ENCODE measurements around the gene WIZ. TPM values are rescaled to one million over a fixed set of nuclear protein-coding genes. Genes with fewer than 3 reads are reported as not detected.

Gene WIZ
- total RNA-seq, 4 donors from 2014 or later: 36.1 to 74.3 (median 50.3) TPM

DNA sequence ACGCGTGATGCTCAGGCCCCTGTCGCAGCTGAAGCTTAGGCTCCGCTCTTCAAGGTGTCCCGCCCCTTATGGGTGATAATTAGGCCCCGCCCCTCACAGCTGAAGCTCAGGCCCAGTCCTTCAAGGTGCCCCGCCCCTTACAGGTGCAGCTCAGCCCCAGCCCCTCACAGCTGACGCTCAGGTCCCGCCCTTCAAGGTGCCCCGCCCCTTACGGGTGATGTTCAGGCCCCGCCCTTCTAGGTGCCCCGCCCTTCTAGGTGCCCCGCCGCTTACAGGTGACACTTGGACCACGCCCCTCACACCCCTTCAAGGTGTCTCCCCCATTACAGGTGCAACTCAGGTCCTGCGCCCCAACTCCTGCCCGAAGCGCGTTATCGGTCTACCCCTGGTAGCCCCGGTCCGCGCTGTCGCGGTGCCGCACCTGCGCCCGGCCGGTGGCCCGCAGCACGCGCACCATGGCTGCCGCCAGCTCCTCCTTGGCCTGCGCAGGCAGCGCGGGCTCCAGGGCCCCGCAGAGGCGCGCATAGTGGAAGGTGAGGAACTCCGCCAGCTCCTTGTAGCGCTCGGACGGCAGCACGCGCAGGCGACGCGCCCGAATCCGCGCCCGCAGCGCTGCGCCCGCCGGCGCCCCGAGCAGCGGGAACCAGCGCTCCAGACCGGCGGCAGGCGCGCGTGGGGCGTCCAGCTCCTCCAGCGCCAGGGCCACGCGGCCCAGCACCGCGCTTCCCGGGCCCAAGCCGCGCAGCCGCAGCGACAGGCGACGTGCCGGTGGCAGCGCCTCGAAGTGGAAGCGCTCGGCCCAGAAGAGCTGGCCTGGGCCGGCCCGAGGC is 7.3 kb upstream of the WIZ start:
- no peak for TF ChIP-seq EP300 (IDR thresholded peaks at IDR 0.05)
- no peak for TF ChIP-seq POLR2AphosphoS5 (IDR thresholded peaks at IDR 0.05)
- no peak for TF ChIP-seq POLR2A (IDR thresholded peaks at IDR 0.05; ENCODE audit: low read depth)
- TF ChIP-seq, protein P1, sequence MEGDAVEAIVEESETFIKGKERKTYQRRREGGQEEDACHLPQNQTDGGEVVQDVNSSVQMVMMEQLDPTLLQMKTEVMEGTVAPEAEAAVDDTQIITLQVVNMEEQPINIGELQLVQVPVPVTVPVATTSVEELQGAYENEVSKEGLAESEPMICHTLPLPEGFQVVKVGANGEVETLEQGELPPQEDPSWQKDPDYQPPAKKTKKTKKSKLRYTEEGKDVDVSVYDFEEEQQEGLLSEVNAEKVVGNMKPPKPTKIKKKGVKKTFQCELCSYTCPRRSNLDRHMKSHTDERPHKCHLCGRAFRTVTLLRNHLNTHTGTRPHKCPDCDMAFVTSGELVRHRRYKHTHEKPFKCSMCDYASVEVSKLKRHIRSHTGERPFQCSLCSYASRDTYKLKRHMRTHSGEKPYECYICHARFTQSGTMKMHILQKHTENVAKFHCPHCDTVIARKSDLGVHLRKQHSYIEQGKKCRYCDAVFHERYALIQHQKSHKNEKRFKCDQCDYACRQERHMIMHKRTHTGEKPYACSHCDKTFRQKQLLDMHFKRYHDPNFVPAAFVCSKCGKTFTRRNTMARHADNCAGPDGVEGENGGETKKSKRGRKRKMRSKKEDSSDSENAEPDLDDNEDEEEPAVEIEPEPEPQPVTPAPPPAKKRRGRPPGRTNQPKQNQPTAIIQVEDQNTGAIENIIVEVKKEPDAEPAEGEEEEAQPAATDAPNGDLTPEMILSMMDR (IDR thresholded peaks at IDR 0.05): no peak
- Histone ChIP-seq H3K4me1 (peaks cover 19 to 39% (median 35%) of the 10 kb centered on the region in 4 donors), H3K27me3 (peaks cover 0 to 78% (median 32%) of the 10 kb centered on the region in 4 donors), H3K9me3 (no peaks in the 10 kb centered on the region), H3K27ac (replicated peaks in 1 of 4) (no peak overlapping the region), H3K36me3 (no peaks in the 10 kb centered on the region), H3K4me3 (peak overlapping the region; percentile 8 to 38 (median 28))
- intact Hi-C loops (cut with DNase I): loop anchor here (10.0 kb wide), 2 partner anchors 282 to 352 kb away; partner anchors contain the start of gene SYDE1
- WGBS: 8% methylated on average over 17 of the region's 86 CpGs
- DNase-seq (ENCODE audit: extremely low spot score): no peak

DNA sequence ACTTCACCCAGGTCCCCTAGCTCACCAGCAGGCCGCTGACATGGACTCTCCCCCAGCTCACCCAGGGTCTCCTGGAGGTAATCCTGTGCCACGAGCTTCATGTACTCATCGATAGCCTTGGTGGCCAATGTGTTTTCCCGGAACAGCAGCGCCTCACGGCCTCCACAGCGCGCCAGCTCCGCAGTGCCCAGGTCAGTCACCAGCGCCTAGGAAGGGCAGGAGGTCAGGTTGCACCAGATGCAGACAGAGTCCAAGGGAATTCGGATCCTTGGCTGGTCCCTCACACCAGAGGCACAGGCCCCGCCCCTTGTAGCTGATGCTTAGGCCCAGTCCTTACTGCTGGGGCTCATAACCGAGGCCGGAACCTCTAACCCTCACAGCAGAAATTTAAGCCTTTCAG is 6.7 kb upstream of the WIZ start:
- no peak for TF ChIP-seq POLR2AphosphoS5 (IDR thresholded peaks at IDR 0.05)
- TF ChIP-seq, protein P1 (IDR thresholded peaks at IDR 0.05): no peak
- no peak for TF ChIP-seq POLR2A (IDR thresholded peaks at IDR 0.05; ENCODE audit: low read depth)
- no peak for TF ChIP-seq EP300 (IDR thresholded peaks at IDR 0.05)
- DNase-seq (ENCODE audit: extremely low spot score): no peak
- no peak overlapping the region for H3K27ac ChIP-seq (replicated peaks in 1 of 4)
- H3K4me1 ChIP-seq: peaks cover 19 to 45% (median 38%) of the 10 kb centered on the region in 4 donors
- no peak overlapping the region for H3K4me3 ChIP-seq
- H3K9me3 ChIP-seq: no peaks in the 10 kb centered on the region
- intact Hi-C loops (cut with DNase I): loop anchor here (10.0 kb wide), 2 partner anchors 282 to 352 kb away; partner anchors contain the start of gene SYDE1
- H3K36me3 ChIP-seq: no peaks in the 10 kb centered on the region
- peaks cover 0 to 73% (median 32%) of the 10 kb centered on the region in 4 donors for H3K27me3 ChIP-seq
- 38% methylated on average over 2 of the region's 14 CpGs for WGBS

DNA sequence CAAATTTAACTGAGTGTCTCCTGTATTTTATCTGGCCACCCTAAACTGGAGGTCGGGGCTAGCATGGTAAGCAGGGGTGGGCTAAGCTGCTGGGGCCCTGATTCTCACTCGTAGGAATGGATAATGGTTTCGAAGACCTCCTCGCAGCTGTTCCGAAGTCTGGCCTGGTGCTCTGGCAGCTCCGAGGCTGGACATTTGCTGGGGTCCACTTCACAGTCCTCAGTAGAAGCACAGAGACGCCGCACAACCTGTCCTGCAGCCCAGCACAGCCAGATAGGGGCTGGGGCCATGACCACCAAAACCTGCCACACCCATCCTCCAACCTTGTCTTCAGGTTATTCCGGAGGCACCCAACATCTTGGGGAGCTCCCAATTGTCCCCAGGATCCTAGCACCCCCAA is 6.2 kb upstream of the WIZ start:
- 87% methylated on average over 8 of the region's 9 CpGs for WGBS
- TF ChIP-seq, protein P1 (IDR thresholded peaks at IDR 0.05): no peak
- TF ChIP-seq POLR2AphosphoS5 (IDR thresholded peaks at IDR 0.05): no peak
- no peak for TF ChIP-seq EP300 (IDR thresholded peaks at IDR 0.05)
- TF ChIP-seq POLR2A (IDR thresholded peaks at IDR 0.05; ENCODE audit: low read depth): no peak
- no peak overlapping the region for H3K4me3 ChIP-seq
- no peak overlapping the region for H3K27ac ChIP-seq (replicated peaks in 1 of 4)
- intact Hi-C loops (cut with DNase I): loop anchor here (10.0 kb wide), 2 partner anchors 281 to 351 kb away; partner anchors contain the start of gene SYDE1
- H3K4me1 ChIP-seq: peaks cover 19 to 45% (median 38%) of the 10 kb centered on the region in 4 donors
- no peaks in the 10 kb centered on the region for H3K9me3 ChIP-seq
- H3K27me3 ChIP-seq: peaks cover 0 to 68% (median 32%) of the 10 kb centered on the region in 4 donors
- no peaks in the 10 kb centered on the region for H3K36me3 ChIP-seq
- DNase-seq (ENCODE audit: extremely low spot score): no peak

DNA sequence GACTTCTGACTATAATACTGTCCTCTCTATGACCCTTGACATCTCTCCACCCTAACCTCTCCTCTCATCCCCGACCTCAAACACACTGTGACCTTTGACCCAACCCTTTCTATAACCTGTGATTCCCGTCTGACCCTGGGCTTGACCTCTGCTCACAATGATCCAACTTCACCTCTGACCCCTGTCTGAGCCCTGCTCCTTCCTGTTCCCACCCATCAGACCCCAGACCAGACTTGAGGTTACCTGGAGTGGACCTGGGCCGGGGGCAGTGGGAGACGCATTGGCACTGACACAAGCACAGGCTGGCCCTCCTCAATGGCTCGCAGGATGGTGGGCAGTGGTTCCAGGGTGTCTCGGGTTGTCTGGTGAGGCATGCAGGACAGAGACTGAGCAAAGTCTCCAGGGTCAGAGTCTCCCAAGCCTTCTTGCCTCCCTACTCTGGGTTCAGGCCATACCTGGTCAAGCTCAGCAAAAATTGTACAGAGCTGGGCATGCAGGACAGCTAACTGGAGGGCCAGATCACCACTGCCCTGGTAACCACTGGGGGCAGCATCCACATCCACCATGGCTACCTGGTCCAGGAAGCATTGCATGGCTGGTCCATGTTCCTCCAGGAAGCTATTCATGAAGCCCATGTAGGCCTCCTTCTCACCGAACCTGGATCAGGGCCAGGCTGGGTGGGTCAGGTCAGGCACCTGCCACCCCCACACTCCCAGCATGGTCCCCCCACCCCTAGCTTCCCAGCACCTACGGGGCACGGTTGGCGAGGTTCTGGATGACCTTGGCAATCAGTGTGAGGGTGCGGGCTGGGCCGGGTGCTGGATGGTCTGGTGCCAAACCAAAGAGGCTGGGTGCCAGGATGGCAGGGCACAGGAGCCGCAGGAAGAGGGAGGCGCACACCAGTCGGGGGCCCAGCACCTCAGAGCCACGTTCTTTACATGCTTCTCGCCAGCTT is 4.4 kb upstream of the WIZ start:
- H3K36me3 ChIP-seq: no peaks in the 10 kb centered on the region
- TF ChIP-seq POLR2A (IDR thresholded peaks at IDR 0.05; ENCODE audit: low read depth): no peak
- TF ChIP-seq, protein P1 (IDR thresholded peaks at IDR 0.05): peak in 1 of 3 experiments; percentile 3
- peaks cover 19 to 52% (median 42%) of the 10 kb centered on the region in 4 donors for H3K4me1 ChIP-seq
- no peaks in the 10 kb centered on the region for H3K9me3 ChIP-seq
- peaks cover 0 to 54% (median 32%) of the 10 kb centered on the region in 4 donors for H3K27me3 ChIP-seq
- no peak for DNase-seq (ENCODE audit: extremely low spot score)
- H3K4me3 ChIP-seq: no peak overlapping the region
- no peak overlapping the region for H3K27ac ChIP-seq (replicated peaks in 1 of 4)
- WGBS: 91% methylated on average over 11 of the region's 17 CpGs
- intact Hi-C loops (cut with DNase I): loop anchor here (5.0 to 10.0 kb wide), 4 partner anchors 103 to 349 kb away; partner anchors contain the start of gene SYDE1

All from esophagus muscularis mucosa (tissue), 4 donors.